HCT116 (cell line): ENCODE results near the gene STOML2.

ENCODE experiments used
- CEBPB ChIP-seq: IDR thresholded peaks from 2 replicates; pipeline ENCODE4 v1.6.1; 2012; ENCODE audit warnings: low read depth
- CTCF ChIP-seq, 3 experiments: fragments of 200-600 bp in 1 of 3; sonication (generic) in 1 of 3; IDR thresholded peaks in 2 of 3; conservative IDR thresholded peaks in 1 of 3; 2 replicates each; pipeline ENCODE4 v1.5.1; 2012 to 2017; ENCODE audit warnings: low read depth in 2 of 3, low read length in 2 of 3, antibody characterized with exemption in 1 of 3, borderline replicate concordance in 1 of 3, control low read depth in 1 of 3, mild to moderate bottlenecking in 1 of 3, mixed read lengths in 1 of 3, mixed run types in 1 of 3, moderate library complexity in 1 of 3; ENCODE audit not compliant: insufficient read depth in 1 of 3
- EZH2 ChIP-seq: fragments of 200-600 bp; sonication (generic); IDR thresholded peaks from 2 replicates; pipeline ENCODE4 v1.6.1; 2017; ENCODE audit warnings: antibody characterized with exemption, mixed run types
- JUND ChIP-seq: IDR thresholded peaks from 2 replicates; pipeline ENCODE4 v1.6.1; 2012
- MAX ChIP-seq: IDR thresholded peaks from 2 replicates; pipeline ENCODE4 v1.6.1; 2012
- POLR2A ChIP-seq: IDR thresholded peaks from 2 replicates; pipeline ENCODE4 v1.7.0; 2011; ENCODE audit warnings: borderline replicate concordance; ENCODE audit not compliant: insufficient read depth, insufficient read length; ENCODE audit errors: extremely low read depth
- POLR2AphosphoS5 ChIP-seq: IDR thresholded peaks from 2 replicates; pipeline ENCODE4 v1.6.1; 2011; ENCODE audit warnings: mild to moderate bottlenecking, low read depth, low read length, moderate library complexity
- RAD21 ChIP-seq: IDR thresholded peaks from 2 replicates; pipeline ENCODE4 v1.6.1; 2012; ENCODE audit warnings: low read depth, mild to moderate bottlenecking
- SIN3A ChIP-seq: IDR thresholded peaks from 2 replicates; pipeline ENCODE4 v1.6.1; 2012; ENCODE audit warnings: low read depth
- SRF ChIP-seq: IDR thresholded peaks from 2 replicates; pipeline ENCODE4 v1.6.1; 2012; ENCODE audit warnings: low read depth
- TCF7L2 ChIP-seq: IDR thresholded peaks from 2 replicates; pipeline ENCODE4 v1.7.0; 2011; ENCODE audit warnings: borderline replicate concordance, inconsistent platforms; ENCODE audit not compliant: insufficient read depth, insufficient read length; ENCODE audit errors: extremely low read depth
- YY1 ChIP-seq: IDR thresholded peaks from 2 replicates; pipeline ENCODE4 v1.6.1; 2011; ENCODE audit warnings: low read length, low read depth, moderate library complexity, mild to moderate bottlenecking; ENCODE audit not compliant: insufficient replicate concordance; ENCODE audit errors: extremely low read depth
- ZFX ChIP-seq: fragments of 450-650 bp; IDR thresholded peaks from 2 replicates; pipeline ENCODE4 v1.6.1; 2017

- TF ChIP-seq EZH2 (no peak), CTCF (IDR thresholded peaks at IDR 0.05 in 2 of 3, conservative IDR thresholded peaks at IDR 0.05 in 1 of 3; ENCODE audit: borderline replicate concordance in 1 of 3, insufficient read depth in 1 of 3, low read depth in 2 of 3, low read length in 2 of 3) (0 out of 6 replicates have a peak, but pooled peaks of 1 of the 3 experiments have one; percentile 13), YY1 (no peak), JUND (no peak), RAD21 (no peak), SIN3A (no peak), MAX (no peak), POLR2AphosphoS5 (no peak), SRF (no peak), POLR2A (no peak), CEBPB (no peak), ZFX (no peak), TCF7L2 (no peak)
Measured at GRCh38 chr9:35140093-35140492, 37.2 kb upstream of the STOML2 start.
